PC-3 (cell line): ENCODE data around the gene GBP5. TPM values are rescaled to one million over a fixed set of nuclear protein-coding genes. Genes with fewer than 3 reads are reported as not detected.

Experiments used
- ATAC-seq: fragments of 200-7000 bp; cut with Tn5 transposase; 2 replicates; pipeline ENCODE4 v1.9.1; 2020; ENCODE audit warnings: mild to moderate bottlenecking, moderate library complexity
- BruUV-seq: library from RNA; stranded (reverse); fragments of 400-500 nt; replicated peaks from 2 replicates; lab custom pipeline; 2021; lab: Mats Ljungman, UMichigan
- CTCF ChIA-PET: fragments of 300-600 bp; sonication (Branson Sonifier 250); formaldehyde crosslinking; loops from one replicate; lab custom pipeline; 2022; ENCODE audit warnings: antibody characterized with exemption; lab: Charles Lee
- POLR2A ChIA-PET: fragments of 300-600 bp; sonication (Branson Sonifier 250); formaldehyde crosslinking; loops from one replicate; lab custom pipeline; 2022; ENCODE audit warnings: antibody characterized with exemption; ENCODE audit not compliant: unreplicated experiment; lab: Charles Lee
- DNase-seq: peaks from one replicate; pipeline ENCODE4 v3.0.0-alpha.2; 2015
- H2AFZ ChIP-seq: fragments of 300-600 bp; sonication (generic); 2 replicates; pipeline ENCODE4 v1.6.0; 2016; ENCODE audit warnings: antibody characterized with exemption, low read length
- H3F3A ChIP-seq: fragments of 300-600 bp; sonication (generic); one replicate; pipeline ENCODE4 v1.6.0; 2017; ENCODE audit warnings: antibody characterized with exemption, low read length, control low read depth, mild to moderate bottlenecking; ENCODE audit not compliant: unreplicated experiment
- H3K27ac ChIP-seq: fragments of 300-600 bp; sonication (generic); 2 replicates; pipeline ENCODE4 v1.5.1; 2016; ENCODE audit warnings: mild to moderate bottlenecking, low read length
- H3K27me3 ChIP-seq: fragments of 300-600 bp; sonication (generic); 2 replicates; pipeline ENCODE4 v1.6.1; 2016; ENCODE audit warnings: low read length, mixed read lengths
- H3K36me3 ChIP-seq: fragments of 300-600 bp; sonication (generic); 2 replicates; pipeline ENCODE4 v1.6.1; 2016; ENCODE audit warnings: low read depth, mixed run types, low read length, mixed read lengths
- H3K4me1 ChIP-seq: fragments of 300-600 bp; sonication (generic); 2 replicates; pipeline ENCODE4 v1.5.1; 2016; ENCODE audit warnings: low read length; ENCODE audit not compliant: insufficient read depth
- H3K4me2 ChIP-seq: fragments of 300-600 bp; sonication (generic); 2 replicates; pipeline ENCODE4 v1.6.0; 2016; ENCODE audit warnings: low read length
- H3K4me3 ChIP-seq: fragments of 300-600 bp; sonication (generic); 2 replicates; pipeline ENCODE4 v1.5.1; 2016; ENCODE audit warnings: mild to moderate bottlenecking, low read length, mixed read lengths
- H3K79me2 ChIP-seq: fragments of 300-600 bp; sonication (generic); 2 replicates; pipeline ENCODE4 v1.6.1; 2017; ENCODE audit warnings: low read length, mixed read lengths
- H3K9ac ChIP-seq: fragments of 300-600 bp; sonication (generic); 2 replicates; pipeline ENCODE4 v1.6.0; 2016; ENCODE audit warnings: mild to moderate bottlenecking, low read length
- H3K9me2 ChIP-seq: fragments of 300-600 bp; sonication (generic); replicated peaks from 2 replicates; pipeline ENCODE4 v1.6.1; 2016; ENCODE audit warnings: mixed run types, low read length, mixed read lengths
- H3K9me3 ChIP-seq: fragments of 300-600 bp; sonication (generic); 2 replicates; pipeline ENCODE4 v1.6.1; 2016; ENCODE audit warnings: low read length, mixed read lengths
- H4K20me1 ChIP-seq: fragments of 300-600 bp; sonication (generic); 2 replicates; pipeline ENCODE4 v1.6.1; 2016; ENCODE audit warnings: low read length, mixed read lengths
- EZH2 ChIP-seq: fragments of 300-600 bp; sonication (generic); IDR thresholded peaks from one replicate; pipeline ENCODE4 v1.6.1; 2017; ENCODE audit warnings: antibody characterized with exemption, mild to moderate bottlenecking, low read length; ENCODE audit not compliant: unreplicated experiment
- EZH2phosphoT487 ChIP-seq: fragments of 300-600 bp; sonication (generic); IDR thresholded peaks from 2 replicates; pipeline ENCODE4 v1.6.1; 2018; ENCODE audit warnings: mild to moderate bottlenecking, antibody characterized with exemption, low read length, borderline replicate concordance
- intact Hi-C: fragments of 100-400 bp; cut with micrococcal nuclease; formaldehyde crosslinking; loops from 2 replicates; pipeline ENCODE4 v1.9.0; 2023
- total RNA-seq: library from RNA; depleted of rRNA; stranded (reverse); fragments of >200 nt; gene quantifications from 2 replicates; pipeline ENCODE4 v1.2.3, GENCODE V29; 2014
- TF ChIP-seq, protein P1 (sequence below): fragments of 300-600 bp; sonication (generic); conservative IDR thresholded peaks from 2 replicates; pipeline ENCODE4 v1.5.1; 2017; ENCODE audit warnings: antibody characterized with exemption, low read depth, mild to moderate bottlenecking, low read length

Gene GBP5
- total RNA-seq, 1 experiment from 2014 or later, result not detected

DNA sequence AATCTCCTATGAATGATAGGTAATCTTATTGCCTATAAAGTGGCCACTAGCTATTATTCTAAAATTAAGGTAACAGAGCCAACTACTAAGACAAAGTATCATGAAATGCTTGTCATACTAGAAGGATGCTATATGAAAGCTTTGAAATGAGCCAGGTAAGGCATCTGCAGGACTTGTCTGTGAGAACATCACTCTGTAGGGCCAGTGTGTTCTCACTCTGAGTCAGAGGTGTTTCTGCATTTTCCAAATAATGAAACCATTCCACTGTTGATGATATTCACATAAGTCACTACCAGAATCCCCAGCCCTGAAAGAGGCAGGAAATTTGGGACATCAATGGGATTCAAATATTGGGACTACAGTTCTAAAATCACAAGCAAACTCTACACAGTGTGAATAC lies 25.8 kb upstream of the GBP5 start:
- H3K27me3 ChIP-seq, result 0 out of 2 replicates have a peak, but pooled peaks cover 2% of the 10 kb centered on the region
- TF ChIP-seq EZH2 (no peak), EZH2phosphoT487 (no peak)
- TF ChIP-seq, protein P1, sequence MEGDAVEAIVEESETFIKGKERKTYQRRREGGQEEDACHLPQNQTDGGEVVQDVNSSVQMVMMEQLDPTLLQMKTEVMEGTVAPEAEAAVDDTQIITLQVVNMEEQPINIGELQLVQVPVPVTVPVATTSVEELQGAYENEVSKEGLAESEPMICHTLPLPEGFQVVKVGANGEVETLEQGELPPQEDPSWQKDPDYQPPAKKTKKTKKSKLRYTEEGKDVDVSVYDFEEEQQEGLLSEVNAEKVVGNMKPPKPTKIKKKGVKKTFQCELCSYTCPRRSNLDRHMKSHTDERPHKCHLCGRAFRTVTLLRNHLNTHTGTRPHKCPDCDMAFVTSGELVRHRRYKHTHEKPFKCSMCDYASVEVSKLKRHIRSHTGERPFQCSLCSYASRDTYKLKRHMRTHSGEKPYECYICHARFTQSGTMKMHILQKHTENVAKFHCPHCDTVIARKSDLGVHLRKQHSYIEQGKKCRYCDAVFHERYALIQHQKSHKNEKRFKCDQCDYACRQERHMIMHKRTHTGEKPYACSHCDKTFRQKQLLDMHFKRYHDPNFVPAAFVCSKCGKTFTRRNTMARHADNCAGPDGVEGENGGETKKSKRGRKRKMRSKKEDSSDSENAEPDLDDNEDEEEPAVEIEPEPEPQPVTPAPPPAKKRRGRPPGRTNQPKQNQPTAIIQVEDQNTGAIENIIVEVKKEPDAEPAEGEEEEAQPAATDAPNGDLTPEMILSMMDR, result no peak
- POLR2A ChIA-PET, result no interaction called here

DNA sequence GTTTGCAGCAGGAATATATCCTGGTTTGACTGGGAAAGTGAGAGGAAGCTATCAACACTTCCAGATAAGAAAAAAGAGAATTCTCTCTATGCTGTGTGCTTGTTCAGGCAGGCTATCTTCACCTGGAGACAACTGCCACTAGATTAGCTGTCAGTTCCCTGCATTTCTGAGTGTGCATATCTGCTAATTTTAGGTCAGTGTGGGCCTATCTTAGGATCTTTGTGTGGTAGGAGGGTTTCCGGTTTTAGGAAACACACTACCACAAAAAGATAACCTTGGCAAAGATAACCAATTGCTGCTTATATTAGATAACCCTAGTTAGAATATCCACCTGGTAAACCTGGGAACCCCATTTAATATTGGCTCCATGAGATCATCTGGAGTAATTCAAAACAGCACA lies 22.5 kb upstream of the GBP5 start:
- no TSS peak for BruUV-seq
- H3K79me2 ChIP-seq, result no peaks in the 10 kb centered on the region
- ChIA-PET CTCF (interaction anchor here (0.6 kb wide), 1 partner anchor 282 kb away, joined by 6 read pairs; no protein-coding TSS in a partner anchor), POLR2A (no interaction called here)
- TF ChIP-seq, protein P1, result no peak
- TF ChIP-seq EZH2, result no peak
- TF ChIP-seq EZH2phosphoT487, result no peak
- H3K4me1 ChIP-seq, result no peaks in the 10 kb centered on the region
- H4K20me1 ChIP-seq, result no peaks in the 10 kb centered on the region
- no peak overlapping the region for H3K27ac ChIP-seq
- H3K9ac ChIP-seq, result no peak overlapping the region
- intact Hi-C loops, result no loop called here
- H3K36me3 ChIP-seq, result no peaks in the 10 kb centered on the region
- DNase-seq, result no peak
- no peaks in the 10 kb centered on the region for H3F3A ChIP-seq
- H2AFZ ChIP-seq, result no peak overlapping the region
- no peak overlapping the region for H3K4me2 ChIP-seq
- ATAC-seq, result no peak
- no peaks in the 10 kb centered on the region for H3K9me3 ChIP-seq
- no peaks in the 10 kb centered on the region for H3K9me2 ChIP-seq
- no peaks in the 10 kb centered on the region for H3K27me3 ChIP-seq
- H3K4me3 ChIP-seq, result no peak overlapping the region

More for the DNA sequence above, 25.8 kb upstream of the GBP5 start:
- H2AFZ ChIP-seq, result no peak overlapping the region
- BruUV-seq, result no TSS peak
- no peak overlapping the region for H3K4me3 ChIP-seq
- H3K36me3 ChIP-seq, result no peaks in the 10 kb centered on the region
- CTCF ChIA-PET, result no interaction called here
- H3K79me2 ChIP-seq, result no peaks in the 10 kb centered on the region
- no peak for ATAC-seq
- H3K4me1 ChIP-seq, result no peaks in the 10 kb centered on the region
- H3K9me3 ChIP-seq, result no peaks in the 10 kb centered on the region
- peak; percentile 45 for DNase-seq
- H3K9me2 ChIP-seq, result no peaks in the 10 kb centered on the region
- no peak overlapping the region for H3K4me2 ChIP-seq
- H4K20me1 ChIP-seq, result no peaks in the 10 kb centered on the region
- intact Hi-C loops, result no loop called here
- H3F3A ChIP-seq, result no peaks in the 10 kb centered on the region
- H3K9ac ChIP-seq, result no peak overlapping the region
- H3K27ac ChIP-seq, result no peak overlapping the region

DNA sequence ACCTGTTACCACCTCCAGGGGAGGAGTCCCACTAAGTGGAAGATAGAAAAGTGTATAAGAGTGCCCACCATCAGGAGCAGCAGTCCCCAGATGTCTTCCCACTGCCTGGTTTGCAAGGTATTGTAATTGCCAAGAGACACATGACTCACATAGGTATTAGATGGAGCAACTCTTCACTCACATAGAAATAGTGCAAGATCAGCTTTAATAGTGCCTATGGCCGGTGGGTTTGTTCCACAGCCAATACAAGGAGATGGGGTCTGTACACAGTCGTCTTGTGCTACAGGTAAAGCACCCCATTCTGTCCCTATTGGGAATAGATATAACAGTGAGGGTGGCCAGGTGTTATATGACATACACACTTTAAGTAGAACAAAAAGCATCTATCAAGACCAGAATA lies 18.6 kb upstream of the GBP5 start:
- no peaks in the 10 kb centered on the region for H3K27me3 ChIP-seq
- H3K36me3 ChIP-seq, result no peaks in the 10 kb centered on the region
- TF ChIP-seq EZH2phosphoT487 (no peak), EZH2 (no peak)
- TF ChIP-seq, protein P1, result no peak
- POLR2A ChIA-PET, result no interaction called here
- ATAC-seq (no peak), DNase-seq (no peak)
- H3K79me2 ChIP-seq, result no peaks in the 10 kb centered on the region
- H4K20me1 ChIP-seq, result no peaks in the 10 kb centered on the region
- CTCF ChIA-PET, result no interaction called here
- H2AFZ ChIP-seq, result no peak overlapping the region
- no peaks in the 10 kb centered on the region for H3K4me1 ChIP-seq
- no peaks in the 10 kb centered on the region for H3K9me2 ChIP-seq
- no peak overlapping the region for H3K27ac ChIP-seq
- H3K4me2 ChIP-seq, result no peak overlapping the region
- no peak overlapping the region for H3K9ac ChIP-seq
- no peaks in the 10 kb centered on the region for H3F3A ChIP-seq
- H3K9me3 ChIP-seq, result no peaks in the 10 kb centered on the region
- intact Hi-C loops, result no loop called here
- no TSS peak for BruUV-seq
- H3K4me3 ChIP-seq, result no peak overlapping the region
